ENCODE results near the gene LIN28B.

The LIN28B gene

GRCh38 chr6:104956731-104957294 lies at the start of gene LIN28B:
LIN28B (plus strand) TSS chr6:104957107; CDS start chr6:104957251, 144 bp downstream.
- no peak within 1 kb of the TSS for H3K27ac ChIP-seq
- no peak for TF ChIP-seq ZFX (IDR thresholded peaks at IDR 0.05; ENCODE audit: borderline replicate concordance)
- TF ChIP-seq, protein P1, sequence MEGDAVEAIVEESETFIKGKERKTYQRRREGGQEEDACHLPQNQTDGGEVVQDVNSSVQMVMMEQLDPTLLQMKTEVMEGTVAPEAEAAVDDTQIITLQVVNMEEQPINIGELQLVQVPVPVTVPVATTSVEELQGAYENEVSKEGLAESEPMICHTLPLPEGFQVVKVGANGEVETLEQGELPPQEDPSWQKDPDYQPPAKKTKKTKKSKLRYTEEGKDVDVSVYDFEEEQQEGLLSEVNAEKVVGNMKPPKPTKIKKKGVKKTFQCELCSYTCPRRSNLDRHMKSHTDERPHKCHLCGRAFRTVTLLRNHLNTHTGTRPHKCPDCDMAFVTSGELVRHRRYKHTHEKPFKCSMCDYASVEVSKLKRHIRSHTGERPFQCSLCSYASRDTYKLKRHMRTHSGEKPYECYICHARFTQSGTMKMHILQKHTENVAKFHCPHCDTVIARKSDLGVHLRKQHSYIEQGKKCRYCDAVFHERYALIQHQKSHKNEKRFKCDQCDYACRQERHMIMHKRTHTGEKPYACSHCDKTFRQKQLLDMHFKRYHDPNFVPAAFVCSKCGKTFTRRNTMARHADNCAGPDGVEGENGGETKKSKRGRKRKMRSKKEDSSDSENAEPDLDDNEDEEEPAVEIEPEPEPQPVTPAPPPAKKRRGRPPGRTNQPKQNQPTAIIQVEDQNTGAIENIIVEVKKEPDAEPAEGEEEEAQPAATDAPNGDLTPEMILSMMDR (IDR thresholded peaks at IDR 0.05) = no peak

DNA sequence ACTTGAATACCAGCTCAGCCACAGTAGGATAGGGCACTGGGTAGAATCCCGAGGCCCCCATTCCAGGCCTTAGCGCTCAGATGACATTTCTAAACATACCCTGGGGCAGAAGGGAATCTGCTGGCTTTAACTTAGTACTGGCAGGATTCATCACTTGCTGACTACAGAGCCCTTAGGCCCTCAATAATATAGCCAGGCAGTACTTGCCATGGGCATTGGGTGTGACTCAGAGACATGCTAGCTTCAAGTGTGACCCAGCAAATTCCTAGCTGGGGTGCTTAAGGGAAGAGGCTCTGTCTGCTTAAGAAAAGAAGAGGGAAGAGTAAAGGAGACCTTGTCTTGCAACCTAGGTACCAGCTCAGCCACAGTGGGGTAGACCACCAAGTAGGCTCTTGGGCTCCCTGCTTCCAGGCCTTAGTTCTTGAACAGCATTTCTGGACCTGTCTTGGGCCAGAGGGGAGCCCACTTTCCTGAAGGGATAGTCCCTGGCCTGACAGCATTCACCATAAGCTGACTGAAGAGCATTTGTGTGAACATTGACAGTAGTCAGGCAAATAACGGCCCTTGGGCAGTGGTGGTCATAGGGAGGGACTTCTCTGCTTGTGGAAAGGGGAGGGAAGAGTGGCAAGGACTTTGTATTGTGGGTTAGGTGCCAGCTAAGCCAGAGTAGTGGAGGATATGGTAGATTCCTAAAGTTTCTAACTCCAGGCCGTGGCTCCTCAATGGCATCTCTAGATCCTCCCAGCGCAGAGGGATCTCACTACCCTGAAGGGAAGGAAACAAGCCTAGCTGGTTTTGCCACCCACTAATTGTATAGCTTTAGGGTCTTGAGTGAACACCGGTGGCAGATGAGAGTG lies 48.6 kb upstream of the LIN28B start:
- TF ChIP-seq, protein P1 (IDR thresholded peaks at IDR 0.05) = no peak
- no peak for TF ChIP-seq ZFX (IDR thresholded peaks at IDR 0.05; ENCODE audit: borderline replicate concordance)

DNA sequence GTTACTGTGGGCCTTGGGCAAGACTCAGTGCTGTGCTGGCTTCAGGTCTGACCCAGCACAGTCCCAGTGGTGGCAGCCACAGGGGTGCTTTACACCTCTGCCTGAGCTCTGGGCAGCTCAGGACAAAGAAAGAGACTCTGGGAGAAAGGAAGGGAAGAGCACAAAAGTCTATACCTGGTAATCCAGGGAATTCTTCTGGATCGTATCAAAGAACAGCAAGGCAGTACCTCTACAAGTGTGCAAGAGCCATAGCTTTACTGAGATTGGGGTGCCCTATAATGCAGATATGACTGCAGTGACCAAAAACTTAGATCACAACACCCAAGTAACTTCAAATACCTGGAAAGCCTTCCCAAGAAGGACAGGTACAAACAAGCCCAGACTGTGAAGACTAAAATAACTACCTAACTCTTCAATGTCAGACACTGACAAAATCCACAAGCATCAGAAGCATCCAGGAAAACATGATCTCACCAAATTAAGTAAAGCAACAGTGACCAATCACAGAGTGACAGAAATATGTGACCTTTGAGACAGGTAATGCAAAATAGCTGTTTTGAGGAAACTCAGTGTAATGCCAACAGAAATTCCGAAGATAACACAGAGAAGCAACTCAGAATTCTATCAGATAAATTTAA lies 47.9 kb upstream of the LIN28B start:
- no peak for TF ChIP-seq ZFX (IDR thresholded peaks at IDR 0.05; ENCODE audit: borderline replicate concordance)
- TF ChIP-seq, protein P1 (IDR thresholded peaks at IDR 0.05) = no peak

More for the DNA sequence above, 48.6 kb upstream of the LIN28B start:
- no peak overlapping the region for H3K27ac ChIP-seq

GRCh38 chr6:104921896-104922295 lies 35.0 kb upstream of the LIN28B start:
- H3K27ac ChIP-seq = no peak overlapping the region
- no peak for TF ChIP-seq ZFX (IDR thresholded peaks at IDR 0.05; ENCODE audit: borderline replicate concordance)
- TF ChIP-seq, protein P1 (IDR thresholded peaks at IDR 0.05) = no peak

More for the DNA sequence above, 47.9 kb upstream of the LIN28B start:
- H3K27ac ChIP-seq = no peak overlapping the region

DNA sequence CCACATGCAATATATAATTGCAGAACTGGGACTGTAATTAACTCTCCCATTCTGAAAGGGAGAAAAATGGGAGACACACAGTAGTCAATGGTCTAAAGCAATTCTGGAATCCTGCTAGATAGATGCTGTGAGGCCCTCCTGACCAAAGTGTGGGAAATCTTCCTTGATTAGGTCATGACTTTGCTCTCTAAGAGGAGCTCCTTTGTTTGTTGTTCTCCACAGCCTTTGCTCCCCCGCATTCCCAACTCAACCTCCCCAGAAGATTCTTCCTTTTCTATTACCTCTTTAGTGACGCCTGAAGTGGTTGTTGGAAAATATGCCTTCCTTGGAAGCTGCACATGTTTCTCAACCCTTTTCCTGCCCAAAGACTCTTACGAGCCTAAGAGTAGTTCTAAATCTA lies 28.8 kb upstream of the LIN28B start:
- TF ChIP-seq, protein P1 (IDR thresholded peaks at IDR 0.05) = no peak
- no peak for TF ChIP-seq ZFX (IDR thresholded peaks at IDR 0.05; ENCODE audit: borderline replicate concordance)
- no peak overlapping the region for H3K27ac ChIP-seq

- TF ChIP-seq ZFX (IDR thresholded peaks at IDR 0.05; ENCODE audit: borderline replicate concordance) = no peak
- TF ChIP-seq, protein P1 (IDR thresholded peaks at IDR 0.05) = no peak
Measured at GRCh38 chr6:104929353-104929752, 27.6 kb upstream of the LIN28B start.

More at GRCh38 chr6:104929353-104929752, 27.6 kb upstream of the LIN28B start:
- H3K27ac ChIP-seq = no peak overlapping the region
